Smooth muscle cell (in vitro differentiated cells): Measurements from ENCODE around the gene SLC36A2. TPM values are rescaled to one million over a fixed set of nuclear protein-coding genes. Genes with fewer than 3 reads are reported as not detected.

Experiments used
- DNase-seq: peaks from one replicate; lab custom pipeline; 2025; ENCODE audit not compliant: unreplicated experiment; lab: John Stamatoyannopoulos, UW
- H2AFZ ChIP-seq: fragments of 200-600 bp; sonication (generic); 2 replicates; pipeline ENCODE4 v1.6.0; 2016; ENCODE audit warnings: antibody characterized with exemption, low read depth, mild to moderate bottlenecking
- H3F3A ChIP-seq: fragments of 200-600 bp; sonication (generic); 2 replicates; pipeline ENCODE4 v1.6.0; 2017; ENCODE audit warnings: antibody characterized with exemption, low read depth
- H3K27ac ChIP-seq: fragments of 200-600 bp; sonication (generic); 2 replicates; pipeline ENCODE4 v1.5.1; 2016; ENCODE audit warnings: low read depth, mild to moderate bottlenecking
- H3K27me3 ChIP-seq: fragments of 200-600 bp; sonication (generic); 2 replicates; pipeline ENCODE4 v1.6.1; 2016; ENCODE audit warnings: low read depth, mild to moderate bottlenecking
- H3K36me3 ChIP-seq: fragments of 200-600 bp; sonication (generic); 2 replicates; pipeline ENCODE4 v1.5.1; 2016; ENCODE audit warnings: low read depth
- H3K4me1 ChIP-seq: fragments of 200-600 bp; sonication (generic); 2 replicates; pipeline ENCODE4 v1.5.1; 2016; ENCODE audit warnings: low read depth
- H3K4me2 ChIP-seq: fragments of 200-600 bp; sonication (generic); 2 replicates; pipeline ENCODE4 v1.6.0; 2016; ENCODE audit warnings: mild to moderate bottlenecking
- H3K4me3 ChIP-seq: fragments of 200-600 bp; sonication (generic); 2 replicates; pipeline ENCODE4 v1.5.1; 2016; ENCODE audit warnings: mild to moderate bottlenecking
- H3K79me2 ChIP-seq: fragments of 200-600 bp; sonication (generic); 2 replicates; pipeline ENCODE4 v1.6.0; 2016; ENCODE audit warnings: low read depth, mild to moderate bottlenecking
- H3K9ac ChIP-seq: fragments of 200-600 bp; sonication (generic); 2 replicates; pipeline ENCODE4 v1.6.0; 2016; ENCODE audit warnings: low read depth
- H3K9me3 ChIP-seq: fragments of 200-600 bp; sonication (generic); replicated peaks from 2 replicates; pipeline ENCODE4 v1.5.1; 2016; ENCODE audit warnings: low read depth
- H4K20me1 ChIP-seq: fragments of 200-600 bp; sonication (generic); 2 replicates; pipeline ENCODE4 v1.6.0; 2016; ENCODE audit warnings: low read depth
- WGBS: methylation state at CpG from one replicate; pipeline ENCODE4 v1.1.7; 2016; ENCODE audit warnings: low lambda C conversion rate; 5-methylcytosine and 5-hydroxymethylcytosine counted together
- polyA plus RNA-seq: library from polyadenylated mRNA; unstranded; fragments of >200 nt; fragmentation: Nextera tagmentation; extraction: Ambion mirVana; gene quantifications from 2 replicates; pipeline ENCODE4 v1.2.1, GENCODE V29; 2016
- total RNA-seq: library from RNA; depleted of rRNA; stranded (reverse); fragments of >200 nt; gene quantifications from 2 replicates; pipeline ENCODE4 v1.2.3, GENCODE V29; 2014
- TF ChIP-seq, protein P1 (sequence below): fragments of 200-600 bp; sonication (generic); IDR thresholded peaks from 2 replicates; pipeline ENCODE4 v1.5.1; 2017; ENCODE audit warnings: borderline replicate concordance, mild to moderate bottlenecking, antibody characterized with exemption; ENCODE audit not compliant: insufficient read depth, poor library complexity, severe bottlenecking

SLC36A2 gene
- total and polyA plus RNA-seq, 2 experiments from 2014 or later: not detected

DNA sequence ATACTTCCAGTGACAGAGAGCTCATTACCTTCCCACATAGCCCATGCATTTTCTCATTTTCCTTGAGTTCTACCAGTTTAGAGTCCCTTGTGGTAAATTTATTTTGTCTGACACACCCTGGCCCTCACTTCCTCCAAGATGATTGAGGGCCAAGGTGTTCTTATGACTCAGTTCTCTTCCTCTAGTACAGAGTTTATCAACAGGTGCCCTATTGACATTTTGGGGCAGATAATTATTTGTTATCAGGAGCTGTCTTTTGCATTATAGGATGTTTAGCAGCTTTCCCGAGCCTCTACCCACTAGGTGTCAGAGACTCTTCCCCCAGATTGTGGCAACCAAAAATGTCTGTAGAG lies 50.9 kb downstream of the SLC36A2 start:
- Histone ChIP-seq H3K27ac (no peak overlapping the region), H3K36me3 (no peaks in the 10 kb centered on the region), H3K79me2 (no peaks in the 10 kb centered on the region), H4K20me1 (no peaks in the 10 kb centered on the region), H3K4me1 (no peaks in the 10 kb centered on the region), H3K4me3 (no peak overlapping the region), H3K9me3 (no peaks in the 10 kb centered on the region), H3K4me2 (no peak overlapping the region), H2AFZ (no peak overlapping the region), H3K27me3 (no peaks in the 10 kb centered on the region), H3F3A (no peaks in the 10 kb centered on the region), H3K9ac (no peak overlapping the region)
- 68% methylated on average over 1 of the region's 1 CpG for WGBS
- TF ChIP-seq, protein P1, sequence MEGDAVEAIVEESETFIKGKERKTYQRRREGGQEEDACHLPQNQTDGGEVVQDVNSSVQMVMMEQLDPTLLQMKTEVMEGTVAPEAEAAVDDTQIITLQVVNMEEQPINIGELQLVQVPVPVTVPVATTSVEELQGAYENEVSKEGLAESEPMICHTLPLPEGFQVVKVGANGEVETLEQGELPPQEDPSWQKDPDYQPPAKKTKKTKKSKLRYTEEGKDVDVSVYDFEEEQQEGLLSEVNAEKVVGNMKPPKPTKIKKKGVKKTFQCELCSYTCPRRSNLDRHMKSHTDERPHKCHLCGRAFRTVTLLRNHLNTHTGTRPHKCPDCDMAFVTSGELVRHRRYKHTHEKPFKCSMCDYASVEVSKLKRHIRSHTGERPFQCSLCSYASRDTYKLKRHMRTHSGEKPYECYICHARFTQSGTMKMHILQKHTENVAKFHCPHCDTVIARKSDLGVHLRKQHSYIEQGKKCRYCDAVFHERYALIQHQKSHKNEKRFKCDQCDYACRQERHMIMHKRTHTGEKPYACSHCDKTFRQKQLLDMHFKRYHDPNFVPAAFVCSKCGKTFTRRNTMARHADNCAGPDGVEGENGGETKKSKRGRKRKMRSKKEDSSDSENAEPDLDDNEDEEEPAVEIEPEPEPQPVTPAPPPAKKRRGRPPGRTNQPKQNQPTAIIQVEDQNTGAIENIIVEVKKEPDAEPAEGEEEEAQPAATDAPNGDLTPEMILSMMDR: no peak
- no peak for DNase-seq

DNA sequence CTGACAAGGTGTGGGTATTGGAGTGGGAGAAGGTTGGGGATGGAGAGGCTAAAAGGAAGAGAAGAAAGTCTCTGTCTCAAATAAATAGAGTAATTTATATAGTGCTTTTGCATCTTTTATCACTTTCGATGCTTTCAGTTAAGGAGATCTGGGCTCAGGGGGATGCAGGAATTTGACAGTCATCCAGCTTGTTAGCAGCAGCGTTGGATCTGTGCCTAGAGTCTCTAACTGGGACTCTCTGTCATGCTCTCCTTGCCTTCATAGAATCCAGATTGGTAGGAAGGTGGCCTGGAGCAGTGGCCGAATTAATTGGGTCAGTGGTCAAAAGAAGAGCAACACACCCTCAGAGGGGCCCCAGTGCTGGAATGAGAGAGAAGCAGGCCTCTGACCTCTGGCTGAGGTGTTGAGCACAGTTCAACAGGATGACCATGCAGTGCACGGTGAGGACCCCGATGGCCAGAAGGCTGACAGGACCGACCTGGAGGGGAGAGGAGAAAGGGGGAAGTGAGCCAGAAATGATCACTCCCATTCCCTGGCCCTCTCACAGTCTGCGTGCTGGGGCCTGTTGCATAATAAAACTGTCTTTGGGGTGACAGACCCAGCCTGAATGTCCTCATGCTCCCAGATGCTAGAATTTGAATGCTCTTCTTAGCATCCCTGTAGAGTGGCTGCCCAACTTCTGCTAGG lies 51.4 kb downstream of the SLC36A2 start:
- H4K20me1 ChIP-seq: no peaks in the 10 kb centered on the region
- no peak overlapping the region for H2AFZ ChIP-seq
- H3K4me2 ChIP-seq: no peak overlapping the region
- H3K36me3 ChIP-seq: no peaks in the 10 kb centered on the region
- no peaks in the 10 kb centered on the region for H3K4me1 ChIP-seq
- H3K27me3 ChIP-seq: no peaks in the 10 kb centered on the region
- no peaks in the 10 kb centered on the region for H3F3A ChIP-seq
- H3K27ac ChIP-seq: no peak overlapping the region
- H3K9me3 ChIP-seq: no peaks in the 10 kb centered on the region
- H3K79me2 ChIP-seq: no peaks in the 10 kb centered on the region
- no peak overlapping the region for H3K4me3 ChIP-seq
- DNase-seq: no peak
- 82% methylated on average over 7 of the region's 7 CpGs for WGBS
- TF ChIP-seq, protein P1: no peak
- no peak overlapping the region for H3K9ac ChIP-seq

DNA sequence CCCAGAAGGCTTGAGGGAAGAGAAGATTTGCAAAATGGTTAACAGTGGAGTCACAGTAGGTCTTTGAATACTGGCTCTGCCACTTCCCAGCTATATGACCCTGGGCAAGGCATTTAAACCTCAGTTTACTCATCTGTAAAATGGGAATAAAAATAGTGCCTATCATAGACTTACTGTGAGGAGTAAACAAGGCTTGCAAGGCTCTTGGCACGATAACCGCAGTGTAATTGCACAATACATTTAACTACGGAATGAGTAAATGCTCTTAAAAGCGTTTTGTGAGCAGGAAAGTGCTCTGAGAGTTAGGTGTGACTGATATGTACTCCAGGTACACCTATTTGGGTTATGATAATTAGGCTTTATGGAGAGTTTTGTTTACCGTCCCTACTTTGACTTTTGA lies 52.2 kb downstream of the SLC36A2 start:
- Histone ChIP-seq H3F3A (no peaks in the 10 kb centered on the region), H3K9ac (no peak overlapping the region), H4K20me1 (no peaks in the 10 kb centered on the region), H3K79me2 (no peaks in the 10 kb centered on the region), H3K27ac (no peak overlapping the region), H3K4me2 (no peak overlapping the region), H2AFZ (no peak overlapping the region), H3K4me1 (no peaks in the 10 kb centered on the region), H3K9me3 (no peaks in the 10 kb centered on the region), H3K4me3 (no peak overlapping the region), H3K27me3 (no peaks in the 10 kb centered on the region), H3K36me3 (no peaks in the 10 kb centered on the region)
- WGBS: 67% methylated on average over 5 of the region's 5 CpGs
- TF ChIP-seq, protein P1: no peak
- no peak for DNase-seq

DNA sequence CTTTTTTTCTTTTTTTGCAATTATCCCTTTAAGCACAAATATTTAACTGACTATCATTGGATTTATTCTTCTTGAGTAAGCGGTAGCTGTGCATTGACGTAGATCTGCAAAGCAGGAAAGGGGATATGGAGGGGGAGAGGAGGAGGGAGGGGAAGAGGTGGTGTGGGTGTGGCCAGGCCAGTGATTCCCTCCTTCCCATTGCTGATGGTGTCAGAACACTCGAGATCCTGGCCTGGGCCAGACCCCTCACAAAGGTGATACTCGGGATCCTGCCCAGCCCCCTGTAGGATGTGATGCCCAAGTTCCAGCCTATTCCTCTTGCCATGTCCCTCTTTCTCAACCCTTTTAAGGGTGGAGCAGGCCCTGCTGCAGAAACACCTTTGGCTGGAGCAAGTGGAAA lies 53.7 kb downstream of the SLC36A2 start:
- no peak overlapping the region for H2AFZ ChIP-seq
- TF ChIP-seq, protein P1: no peak
- DNase-seq: no peak
- H3K4me3 ChIP-seq: no peak overlapping the region
- WGBS: 56% methylated on average over 4 of the region's 4 CpGs
- no peaks in the 10 kb centered on the region for H3F3A ChIP-seq
- no peaks in the 10 kb centered on the region for H3K4me1 ChIP-seq
- H3K27me3 ChIP-seq: no peaks in the 10 kb centered on the region
- no peaks in the 10 kb centered on the region for H3K79me2 ChIP-seq
- no peaks in the 10 kb centered on the region for H3K36me3 ChIP-seq
- H3K9me3 ChIP-seq: no peaks in the 10 kb centered on the region
- no peak overlapping the region for H3K27ac ChIP-seq
- H3K9ac ChIP-seq: no peak overlapping the region
- H3K4me2 ChIP-seq: no peak overlapping the region
- no peaks in the 10 kb centered on the region for H4K20me1 ChIP-seq
